BLaER1 treated with 17β-estradiol and CSF1 and Interleukin-3, amounts not matched to agents 10 nM and 100 nM (cell line): Measurements from ENCODE around the gene PLEKHG3.

Source experiments
- H3K27ac ChIP-seq, 11 experiments: shearing (Covaris generic); formaldehyde crosslinking; 2 replicates each; pipeline ENCODE4 v1.8.1; 2022
- H3K27me3 ChIP-seq, 11 experiments: shearing (Covaris generic); formaldehyde crosslinking; 2 replicates each; pipeline ENCODE4 v1.8.1; 2022
- H3K36me3 ChIP-seq, 11 experiments: shearing (Covaris generic); formaldehyde crosslinking; 2 replicates each; pipeline ENCODE4 v1.8.1; 2022
- H3K4me1 ChIP-seq, 10 experiments: shearing (Covaris generic); formaldehyde crosslinking; 2 replicates each; pipeline ENCODE4 v1.8.1; 2022
- H3K4me2 ChIP-seq, 11 experiments: shearing (Covaris generic); formaldehyde crosslinking; 2 replicates each; pipeline ENCODE4 v1.8.1; 2022
- H3K4me3 ChIP-seq, 10 experiments: shearing (Covaris generic); formaldehyde crosslinking; 2 replicates each; pipeline ENCODE4 v1.8.1; 2022
- H3K9ac ChIP-seq, 11 experiments: shearing (Covaris generic); formaldehyde crosslinking; 2 replicates each; pipeline ENCODE4 v1.8.1; 2022
- H3K9me3 ChIP-seq, 11 experiments: shearing (Covaris generic); formaldehyde crosslinking; replicated peaks in 1 of 11; 2 replicates each; pipeline ENCODE4 v1.8.1; 2022
- H4K20me1 ChIP-seq, 11 experiments: shearing (Covaris generic); formaldehyde crosslinking; 2 replicates each; pipeline ENCODE4 v1.8.1; 2022
- Cebpa-rat ChIP-seq, 11 experiments: shearing (Covaris generic); IDR thresholded peaks; 2 replicates each; pipeline ENCODE4 v1.8.1; 2022

Gene PLEKHG3

DNA sequence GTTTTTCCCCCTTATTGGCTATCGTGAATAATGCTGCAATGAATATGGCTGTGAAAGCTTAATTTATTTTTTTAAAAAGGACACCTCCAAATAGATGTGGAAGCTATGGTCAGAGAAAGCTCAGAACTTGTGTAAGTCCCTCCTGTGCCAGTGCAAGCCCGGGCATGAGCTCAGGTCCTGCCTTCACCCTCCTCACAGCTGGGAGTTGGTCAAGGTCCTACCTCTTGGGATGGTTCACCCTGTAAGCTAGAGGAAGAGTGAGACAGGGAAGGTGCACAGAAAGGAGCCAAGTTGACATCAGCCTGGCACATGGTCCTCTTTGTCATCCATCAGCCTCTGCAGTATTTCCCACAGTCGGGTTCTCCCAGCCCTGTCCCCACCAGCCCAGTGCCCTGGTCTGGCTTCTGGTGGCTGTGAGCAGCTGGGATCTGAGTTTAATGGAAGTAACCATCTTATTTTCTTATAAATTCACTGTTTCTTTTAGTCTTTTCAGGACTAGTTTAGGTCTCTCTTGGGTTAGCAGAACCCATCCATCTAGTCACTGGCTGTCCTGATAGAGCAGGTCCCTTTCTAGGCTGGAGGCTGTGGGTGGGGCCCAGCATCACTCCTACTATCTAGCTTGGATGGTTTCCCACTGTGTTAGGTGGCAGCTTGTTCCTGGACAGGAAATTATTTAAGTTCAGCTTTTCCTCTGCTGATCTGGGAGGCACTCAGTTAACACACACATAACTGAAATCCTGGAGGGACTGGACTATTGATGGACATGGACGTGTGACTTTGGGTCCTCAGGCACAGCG is 11.8 kb upstream of the PLEKHG3 start:
- Histone ChIP-seq H3K36me3 (no peaks in the 10 kb centered on the region), H3K9me3 (no peaks in the 10 kb centered on the region), H3K4me2 (peak overlapping the region in 10 of 11 experiments; percentile 15 to 81 (median 62); a peak in 13 of 22 replicates), H3K9ac (no peak overlapping the region), H3K4me3 (no peak overlapping the region), H4K20me1 (no peaks in the 10 kb centered on the region; a peak in 1 of 22 replicates), H3K27ac (no peak overlapping the region), H3K27me3 (peaks cover 0 to 10% (median 0%) of the 10 kb centered on the region in 11 experiments; a peak in 3 of 22 replicates), H3K4me1 (peaks cover 24 to 58% (median 30%) of the 10 kb centered on the region in 10 experiments)
- TF ChIP-seq Cebpa-rat (IDR thresholded peaks at IDR 0.05): no peak

DNA sequence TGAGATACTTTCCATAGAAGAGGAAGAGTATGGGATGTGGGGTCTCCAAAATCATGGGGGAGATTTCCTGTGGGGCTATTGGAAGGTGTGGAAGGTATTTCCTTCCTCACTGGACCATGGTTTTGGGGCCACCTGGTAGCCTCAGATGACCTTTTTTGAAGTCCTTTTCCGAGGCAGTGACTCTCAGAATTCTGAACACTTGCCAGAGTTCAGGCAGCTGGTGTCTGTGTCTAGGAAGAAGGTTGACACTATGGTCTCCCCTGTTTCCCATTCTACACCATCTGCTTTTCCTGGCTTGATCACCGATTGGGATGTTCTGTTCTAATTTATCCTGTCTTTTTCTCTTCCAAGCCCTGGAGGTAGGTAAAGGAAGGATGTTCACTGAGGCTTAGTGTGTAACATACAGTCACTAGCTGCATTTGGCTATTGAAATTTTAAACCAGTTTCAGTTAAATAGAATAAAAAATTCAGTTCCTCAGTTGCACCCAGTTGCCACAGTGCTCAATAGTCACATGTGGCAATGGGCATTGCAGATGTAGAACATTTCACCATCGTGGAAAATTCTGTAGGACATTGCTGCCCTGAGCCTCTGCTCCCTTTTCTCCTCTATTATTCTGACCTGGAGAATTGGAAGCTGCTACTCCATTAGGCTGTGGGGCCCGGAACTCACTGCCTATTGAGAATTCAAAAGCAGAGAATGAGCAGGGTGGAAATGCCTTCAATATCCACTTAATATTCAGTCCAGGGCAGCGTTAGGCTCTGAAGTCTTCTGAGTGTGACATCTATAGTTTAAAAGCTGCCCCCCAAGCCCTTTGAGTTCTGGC is 11.0 kb upstream of the PLEKHG3 start:
- Histone ChIP-seq H3K9me3 (no peaks in the 10 kb centered on the region), H3K36me3 (no peaks in the 10 kb centered on the region), H3K4me1 (peaks cover 24 to 58% (median 33%) of the 10 kb centered on the region in 10 experiments), H3K9ac (peak overlapping the region in 1 of 11 experiments; percentile 1; a peak in 1 of 22 replicates), H3K27ac (no peak overlapping the region), H3K4me2 (peak overlapping the region; percentile 24 to 81 (median 63)), H3K27me3 (peaks cover 0 to 10% (median 0%) of the 10 kb centered on the region in 11 experiments; a peak in 3 of 22 replicates), H3K4me3 (no peak overlapping the region), H4K20me1 (no peaks in the 10 kb centered on the region; a peak in 1 of 22 replicates)
- TF ChIP-seq Cebpa-rat (IDR thresholded peaks at IDR 0.05): no peak

DNA sequence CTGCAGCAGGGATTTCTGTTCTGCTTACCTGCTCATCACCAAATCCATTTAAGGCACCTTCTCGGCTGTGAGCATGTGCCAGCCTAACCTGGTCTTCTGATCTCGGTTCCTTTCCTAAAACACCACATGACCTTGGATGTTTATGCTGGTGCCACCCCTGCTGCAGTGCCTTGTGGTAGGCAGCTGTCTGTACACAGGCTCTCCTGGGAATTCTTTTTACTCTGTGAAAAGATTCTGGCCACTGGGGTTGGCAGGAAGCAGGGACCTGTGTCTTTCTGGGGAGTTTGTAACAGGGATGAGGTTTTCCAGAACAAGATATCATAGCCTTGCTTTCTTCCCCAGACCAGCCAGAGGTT is 10.4 kb upstream of the PLEKHG3 start:
- peak overlapping the region in 1 of 11 experiments; percentile 22; a peak in 1 of 22 replicates for H3K27ac ChIP-seq
- H3K4me1 ChIP-seq: peaks cover 27 to 58% (median 36%) of the 10 kb centered on the region in 10 experiments
- no peaks in the 10 kb centered on the region for H3K9me3 ChIP-seq
- no peaks in the 10 kb centered on the region; a peak in 1 of 22 replicates for H4K20me1 ChIP-seq
- H3K4me3 ChIP-seq: no peak overlapping the region
- peak overlapping the region in 1 of 11 experiments; percentile 1; a peak in 1 of 22 replicates for H3K9ac ChIP-seq
- peak overlapping the region; percentile 24 to 81 (median 63) for H3K4me2 ChIP-seq
- no peaks in the 10 kb centered on the region for H3K36me3 ChIP-seq
- H3K27me3 ChIP-seq: peaks cover 0 to 4% (median 0%) of the 10 kb centered on the region in 11 experiments; a peak in 3 of 22 replicates
- TF ChIP-seq Cebpa-rat (IDR thresholded peaks at IDR 0.05): no peak

DNA sequence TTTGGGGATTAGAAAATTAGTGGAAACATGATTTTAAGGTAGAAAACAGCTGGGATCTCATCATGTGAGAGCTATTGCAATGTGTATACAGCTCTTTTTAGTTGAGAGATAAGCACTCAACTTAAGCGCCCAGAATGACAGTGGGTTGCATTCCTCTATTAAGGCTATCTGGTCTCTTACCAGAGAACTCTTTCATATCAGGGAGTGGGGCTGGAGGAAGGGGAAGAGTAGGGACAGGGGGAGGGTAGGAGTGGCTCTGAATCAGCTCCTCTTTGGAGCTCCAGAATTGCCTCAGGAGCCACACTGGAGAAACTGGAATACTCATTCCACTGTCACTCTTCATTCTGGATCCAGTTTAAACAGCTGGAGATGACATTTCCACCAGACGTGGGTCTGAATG is 9.2 kb upstream of the PLEKHG3 start:
- no peak overlapping the region for H3K4me3 ChIP-seq
- H3K4me1 ChIP-seq: peaks cover 37 to 68% (median 45%) of the 10 kb centered on the region in 10 experiments
- no peaks in the 10 kb centered on the region for H3K27me3 ChIP-seq
- no peaks in the 10 kb centered on the region for H4K20me1 ChIP-seq
- no peaks in the 10 kb centered on the region for H3K36me3 ChIP-seq
- TF ChIP-seq Cebpa-rat (IDR thresholded peaks at IDR 0.05): no peak
- no peak overlapping the region for H3K9ac ChIP-seq
- peak overlapping the region in 2 of 11 experiments; percentile 63 to 68; a peak in 2 of 22 replicates for H3K4me2 ChIP-seq
- H3K27ac ChIP-seq: no peak overlapping the region
- no peaks in the 10 kb centered on the region for H3K9me3 ChIP-seq

DNA sequence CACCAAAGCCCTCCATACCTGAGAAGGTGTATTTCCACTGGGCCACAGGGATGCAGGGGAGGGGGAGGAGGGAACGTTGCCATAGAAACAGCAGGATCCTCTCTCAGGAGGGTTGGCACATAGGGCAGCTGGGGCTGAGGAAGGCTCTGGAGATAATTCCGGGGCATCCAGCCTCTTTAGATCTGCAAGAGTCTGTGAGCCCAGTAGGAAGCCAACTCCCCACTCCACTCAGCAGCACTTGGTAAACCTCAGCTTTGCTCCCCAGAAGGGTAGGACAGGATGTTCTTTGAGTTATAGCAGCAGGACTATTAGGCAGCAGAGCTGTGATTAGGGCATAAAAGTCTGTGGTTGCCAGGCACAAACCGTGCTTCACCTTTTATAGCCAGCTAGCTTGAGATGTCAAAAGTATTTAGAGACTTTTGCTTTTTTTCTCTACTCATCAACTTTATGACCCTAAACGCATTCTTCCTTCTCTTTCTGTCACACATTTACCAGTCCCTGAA is 7.8 kb upstream of the PLEKHG3 start:
- Histone ChIP-seq H3K4me3 (no peak overlapping the region), H3K4me2 (no peak overlapping the region)
- TF ChIP-seq Cebpa-rat (IDR thresholded peaks at IDR 0.05): no peak

DNA sequence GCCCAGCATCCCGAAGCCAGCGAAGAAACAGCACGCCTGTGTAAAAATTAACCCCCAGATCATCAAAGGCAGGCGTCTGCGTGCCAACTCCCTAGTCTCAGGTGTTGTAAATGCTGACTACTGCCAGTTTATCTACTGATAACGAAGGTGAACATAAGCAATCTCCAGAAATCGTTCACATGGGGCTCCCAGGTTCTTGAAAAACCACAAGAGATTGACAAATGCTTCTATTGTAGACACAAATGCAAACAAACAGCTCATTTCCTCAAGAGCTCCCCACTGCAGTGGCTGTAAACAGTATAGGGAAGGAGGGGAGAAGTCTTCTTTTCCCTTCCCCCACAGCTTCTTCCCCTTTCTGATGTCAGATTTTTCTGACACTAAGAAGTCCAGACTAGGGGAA is 5.3 kb upstream of the PLEKHG3 start:
- Histone ChIP-seq H3K36me3 (no peaks in the 10 kb centered on the region), H3K4me1 (peaks cover 32 to 57% (median 43%) of the 10 kb centered on the region in 10 experiments), H4K20me1 (peaks cover 0 to 13% (median 0%) of the 10 kb centered on the region in 11 experiments; a peak in 2 of 22 replicates), H3K27me3 (peaks cover 30 to 34% (median 32%) of the 10 kb centered on the region in 11 experiments), H3K9ac (peak overlapping the region in 10 of 11 experiments; percentile 2 to 66 (median 40); a peak in 13 of 22 replicates), H3K4me3 (no peak overlapping the region; a peak in 1 of 20 replicates), H3K9me3 (no peaks in the 10 kb centered on the region), H3K4me2 (peak overlapping the region; percentile 58 to 90 (median 80)), H3K27ac (peak overlapping the region in 8 of 11 experiments; percentile 30 to 77 (median 68); a peak in 15 of 22 replicates)
- TF ChIP-seq Cebpa-rat (IDR thresholded peaks at IDR 0.05): no peak

More for the DNA sequence above, 7.8 kb upstream of the PLEKHG3 start:
- Histone ChIP-seq H4K20me1 (no peaks in the 10 kb centered on the region), H3K9ac (no peak overlapping the region), H3K27ac (no peak overlapping the region), H3K4me1 (peaks cover 37 to 63% (median 45%) of the 10 kb centered on the region in 10 experiments), H3K36me3 (no peaks in the 10 kb centered on the region), H3K27me3 (peaks cover 5 to 9% (median 7%) of the 10 kb centered on the region in 11 experiments), H3K9me3 (no peaks in the 10 kb centered on the region)

DNA sequence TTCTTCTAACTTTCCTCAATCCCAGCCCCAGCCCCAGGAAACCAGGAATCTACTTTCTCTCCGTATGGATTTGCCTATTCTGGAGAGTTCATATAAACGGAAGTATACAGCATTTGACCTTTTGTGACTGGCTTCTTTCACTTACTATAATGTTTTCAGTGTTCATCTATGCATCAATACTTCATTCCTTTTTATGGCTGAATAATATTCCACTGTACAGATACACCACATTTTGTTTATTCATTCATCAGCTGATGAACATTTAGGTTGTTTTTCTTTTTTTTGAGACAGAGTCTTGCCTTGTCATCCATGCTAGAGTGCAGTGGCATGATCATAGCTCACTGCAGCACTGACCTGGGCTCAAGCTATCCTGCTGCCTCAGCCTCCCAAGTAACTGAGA is 3.9 kb upstream of the PLEKHG3 start:
- no peaks in the 10 kb centered on the region for H3K36me3 ChIP-seq
- H3K9ac ChIP-seq: no peak overlapping the region
- no peaks in the 10 kb centered on the region for H3K9me3 ChIP-seq
- H3K4me3 ChIP-seq: no peak overlapping the region
- no peak overlapping the region for H3K27ac ChIP-seq
- no peak for TF ChIP-seq Cebpa-rat (IDR thresholded peaks at IDR 0.05)
- H4K20me1 ChIP-seq: peaks cover 0 to 13% (median 0%) of the 10 kb centered on the region in 11 experiments; a peak in 3 of 22 replicates
- H3K27me3 ChIP-seq: peaks cover 44 to 48% (median 46%) of the 10 kb centered on the region in 11 experiments
- H3K4me2 ChIP-seq: no peak overlapping the region
- peaks cover 35 to 59% (median 47%) of the 10 kb centered on the region in 10 experiments for H3K4me1 ChIP-seq

DNA sequence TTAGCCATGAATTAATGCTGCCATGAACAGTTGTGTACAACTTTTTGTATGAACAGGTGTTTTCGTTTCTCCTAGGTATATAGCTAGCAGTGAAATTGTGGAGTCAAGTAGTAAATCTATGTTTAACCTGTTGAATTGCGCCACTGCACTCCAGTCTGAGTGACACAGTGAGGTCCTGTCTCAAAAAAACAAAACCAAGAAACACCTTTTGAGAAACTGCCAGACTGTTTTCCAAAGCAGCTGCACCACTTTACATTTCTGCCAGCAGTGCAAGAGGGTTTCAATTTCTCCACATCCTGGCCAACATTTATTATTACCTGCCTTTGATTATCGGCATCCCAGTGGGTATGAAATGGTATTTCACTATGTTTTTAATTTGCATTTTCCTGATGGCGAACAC is 3.3 kb upstream of the PLEKHG3 start:
- H3K9me3 ChIP-seq: no peaks in the 10 kb centered on the region
- peaks cover 50 to 54% (median 52%) of the 10 kb centered on the region in 11 experiments for H3K27me3 ChIP-seq
- H3K27ac ChIP-seq: no peak overlapping the region
- no peak overlapping the region for H3K4me2 ChIP-seq
- H3K4me3 ChIP-seq: no peak overlapping the region
- peaks cover 0 to 13% (median 0%) of the 10 kb centered on the region in 11 experiments; a peak in 3 of 22 replicates for H4K20me1 ChIP-seq
- H3K4me1 ChIP-seq: peaks cover 41 to 65% (median 53%) of the 10 kb centered on the region in 10 experiments
- H3K36me3 ChIP-seq: no peaks in the 10 kb centered on the region
- no peak for TF ChIP-seq Cebpa-rat (IDR thresholded peaks at IDR 0.05)
- no peak overlapping the region for H3K9ac ChIP-seq
